ENCODE results near the gene EVA1B.
A peak's percentile ranks its signal among the peaks of the same experiment; 100 is the strongest.

The EVA1B gene

DNA sequence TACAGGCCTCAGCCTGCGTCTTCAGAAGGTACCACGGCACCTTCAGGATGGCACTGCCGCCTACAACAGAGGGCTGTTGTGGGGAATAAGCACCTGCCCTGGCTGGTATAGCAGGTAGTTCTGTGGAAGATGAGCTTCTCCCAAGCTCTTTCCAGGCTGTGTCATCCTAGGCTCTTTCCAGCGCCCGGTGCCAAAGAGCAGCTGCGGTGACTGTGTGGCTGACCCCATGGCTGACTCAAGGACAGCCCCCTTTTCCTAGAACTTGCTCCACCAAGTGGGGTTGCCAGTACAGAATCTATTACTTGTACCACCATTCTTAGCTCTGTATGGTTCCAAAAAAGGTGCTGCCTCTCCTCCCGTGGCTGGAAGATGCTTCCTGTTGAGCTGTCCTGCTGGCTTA is 21.9 kb upstream of the EVA1B start:
- DNase-seq, result no peak

DNA sequence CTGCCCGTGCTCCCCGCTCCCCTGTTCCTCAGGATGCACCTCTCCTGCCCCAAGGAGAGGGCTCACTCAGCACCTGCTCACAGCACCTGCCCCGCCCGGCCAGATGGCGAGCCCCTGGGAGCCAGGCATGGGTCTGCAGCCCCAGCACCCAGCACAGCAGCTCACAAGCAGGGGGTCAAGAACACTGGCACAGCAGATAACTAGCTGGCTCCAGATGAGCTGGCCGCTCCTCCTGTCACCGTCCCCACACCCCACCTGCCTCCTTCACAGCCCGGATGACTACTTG is 20.9 kb upstream of the EVA1B start:
- DNase-seq, result no peak

DNA sequence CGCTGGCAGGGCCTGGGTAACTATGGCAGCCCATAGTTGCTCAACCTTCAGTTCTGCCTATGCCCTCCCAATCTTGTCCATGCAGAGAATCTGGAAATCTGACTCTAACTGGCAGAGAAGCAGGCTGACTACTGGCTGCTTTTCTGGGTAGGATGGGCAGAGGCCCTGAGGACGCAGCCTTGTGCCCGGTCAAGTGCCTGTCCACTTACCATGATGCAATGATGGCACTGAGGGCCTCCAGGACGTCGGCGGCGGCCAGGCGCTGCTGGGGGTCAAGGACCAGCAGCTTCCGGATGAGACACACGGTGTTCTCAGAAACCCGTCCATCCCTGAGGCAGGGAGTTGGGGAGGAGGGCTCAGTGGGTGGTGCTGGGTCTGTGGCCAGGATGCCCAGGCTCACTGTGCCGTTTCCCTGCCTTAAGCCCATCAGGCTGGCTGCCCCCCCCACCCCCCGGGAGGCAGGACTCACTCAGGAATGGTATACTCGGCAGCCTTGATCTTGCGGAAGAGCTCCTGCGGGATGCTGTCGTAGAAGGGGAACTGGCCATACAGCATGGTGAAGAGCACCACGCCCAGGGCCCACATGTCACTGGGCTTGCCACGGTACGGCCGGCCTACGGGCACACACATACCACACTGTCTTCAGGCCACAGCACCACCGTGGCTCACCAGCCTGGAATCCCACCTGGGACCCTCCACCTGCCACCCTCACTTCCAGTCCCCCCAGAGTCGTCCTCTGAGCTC is 20.4 kb upstream of the EVA1B start:
- no peak for DNase-seq

DNA sequence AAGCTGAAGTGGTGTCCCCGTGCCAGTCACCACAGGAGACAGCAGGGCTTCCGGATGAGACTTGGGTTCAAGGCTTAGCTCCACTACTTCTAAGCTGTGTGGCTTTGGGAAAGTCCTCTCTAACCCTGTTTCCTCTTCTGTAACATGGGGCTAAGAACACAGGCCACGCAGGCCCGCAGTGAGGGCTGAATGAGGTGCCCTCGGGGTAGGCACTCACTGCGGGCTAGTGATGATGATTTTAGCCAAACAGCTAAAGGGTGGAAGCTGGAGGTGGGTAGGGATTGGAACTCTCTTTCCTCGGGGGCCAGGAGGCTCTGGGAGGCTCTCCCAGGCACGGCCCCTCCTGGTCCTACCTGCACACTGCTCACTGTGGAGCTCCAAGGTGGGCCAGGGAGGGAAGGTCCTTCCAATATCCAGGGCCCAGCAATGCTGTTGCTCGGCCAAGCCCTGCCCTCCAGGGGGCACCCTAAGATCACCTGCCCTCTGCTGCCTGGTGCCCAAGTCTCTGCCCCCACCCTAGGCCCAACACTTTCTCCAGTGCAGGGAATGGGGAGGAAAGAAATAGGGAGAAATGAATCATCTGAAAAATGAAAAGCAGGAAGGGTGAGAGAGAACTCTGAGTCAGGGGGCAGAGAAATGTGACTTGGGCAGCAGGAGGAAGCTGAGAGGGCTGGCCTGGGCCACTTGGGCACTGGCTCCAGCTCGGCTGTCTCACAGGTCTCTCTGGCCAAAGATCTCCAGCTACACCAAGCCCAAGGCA is 19.2 kb upstream of the EVA1B start:
- peak; percentile 74 for DNase-seq

DNA sequence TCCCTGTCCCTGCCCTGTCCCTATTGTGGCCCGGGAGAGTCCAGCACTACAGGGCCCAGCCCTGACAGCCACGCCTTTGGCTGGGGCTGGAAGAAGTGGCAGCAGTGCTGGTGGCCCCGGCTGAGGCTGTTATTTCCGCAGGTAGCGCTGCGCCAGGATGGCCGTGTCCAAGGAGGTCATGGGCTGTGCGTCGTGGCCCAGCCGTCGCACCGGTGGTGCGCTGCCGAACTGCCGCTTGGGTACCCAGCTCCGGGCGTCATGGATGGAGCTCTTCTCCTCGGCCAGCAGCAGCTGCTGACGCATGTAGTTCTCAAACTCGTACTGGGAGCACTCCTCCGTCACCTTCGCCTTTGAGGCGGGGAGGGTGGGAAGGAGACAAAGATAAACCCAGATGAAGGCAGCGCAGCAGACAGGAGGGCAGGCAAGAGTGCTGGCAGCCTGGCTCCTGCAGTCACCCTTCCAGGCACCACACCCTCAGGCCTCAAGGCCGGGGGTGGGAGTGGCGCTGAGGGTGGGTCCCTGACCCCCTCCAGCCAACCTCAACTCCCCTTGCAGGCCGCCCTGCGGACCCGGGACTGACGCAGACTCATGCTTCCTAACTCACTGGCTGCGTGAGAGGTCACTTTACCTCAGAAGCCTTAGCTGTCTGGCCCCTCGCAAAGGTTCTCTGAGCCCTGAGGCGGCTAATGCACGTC is 18.3 kb upstream of the EVA1B start:
- DNase-seq, result no peak

DNA sequence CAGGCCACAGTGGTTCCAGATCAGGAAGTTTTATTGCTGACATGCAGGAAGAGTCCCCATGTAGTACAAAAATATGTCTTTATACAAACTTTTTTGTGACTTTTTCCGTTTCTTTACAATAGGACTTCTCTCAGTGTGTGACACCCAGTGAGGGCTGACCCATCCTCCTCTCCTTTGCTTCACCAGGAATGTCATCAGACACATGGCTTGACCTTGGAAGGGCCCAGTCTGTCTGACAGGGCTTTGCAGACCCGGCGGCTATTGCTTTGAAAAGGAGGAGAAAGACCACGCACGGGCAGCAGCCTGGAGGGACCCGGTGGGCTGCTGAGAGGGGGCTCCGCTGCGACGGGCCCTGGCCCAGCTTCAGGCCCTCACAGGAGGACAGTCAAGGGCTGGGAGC is 16.2 kb upstream of the EVA1B start:
- no peak for DNase-seq

DNA sequence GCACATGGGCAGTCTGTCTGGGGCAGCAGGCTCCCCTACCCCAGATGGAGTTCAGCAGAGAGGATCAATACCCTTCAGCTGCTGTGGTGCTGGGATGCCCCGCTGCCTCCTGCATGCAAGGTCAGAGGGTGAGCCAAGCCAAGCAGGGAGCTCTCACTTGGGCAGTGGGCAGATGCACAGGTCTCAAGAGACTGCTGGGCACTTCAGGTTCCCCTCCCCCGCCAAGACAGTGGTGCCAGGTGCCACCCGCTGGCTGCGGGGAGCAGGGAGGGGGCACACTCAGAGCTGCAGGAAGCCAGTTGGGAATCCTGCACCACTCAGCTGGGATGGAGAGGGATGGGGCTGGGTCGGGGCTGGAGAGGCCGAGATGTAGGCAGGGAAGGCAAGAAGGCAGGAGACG is 15.8 kb upstream of the EVA1B start:
- no peak for DNase-seq

DNA sequence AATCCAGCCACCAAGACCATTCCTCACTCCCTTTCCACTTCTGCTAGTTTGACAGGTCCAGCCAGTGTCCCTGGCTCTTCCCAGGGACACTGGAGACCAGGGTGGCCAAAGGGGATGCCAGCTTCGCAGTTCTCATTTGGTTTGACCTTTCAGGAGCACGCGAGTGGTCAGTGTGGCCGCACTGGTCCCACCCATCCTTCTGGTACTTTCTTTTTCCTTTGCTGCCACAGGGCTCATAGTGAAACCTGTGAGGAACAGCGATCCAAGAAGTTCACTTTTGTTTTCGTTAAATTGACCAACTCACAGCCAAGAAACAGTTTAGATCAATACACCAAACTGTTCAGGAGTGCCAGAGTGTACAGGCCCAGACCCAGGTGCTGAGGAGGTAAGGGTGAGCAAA is 14.4 kb upstream of the EVA1B start:
- DNase-seq, result no peak

DNA sequence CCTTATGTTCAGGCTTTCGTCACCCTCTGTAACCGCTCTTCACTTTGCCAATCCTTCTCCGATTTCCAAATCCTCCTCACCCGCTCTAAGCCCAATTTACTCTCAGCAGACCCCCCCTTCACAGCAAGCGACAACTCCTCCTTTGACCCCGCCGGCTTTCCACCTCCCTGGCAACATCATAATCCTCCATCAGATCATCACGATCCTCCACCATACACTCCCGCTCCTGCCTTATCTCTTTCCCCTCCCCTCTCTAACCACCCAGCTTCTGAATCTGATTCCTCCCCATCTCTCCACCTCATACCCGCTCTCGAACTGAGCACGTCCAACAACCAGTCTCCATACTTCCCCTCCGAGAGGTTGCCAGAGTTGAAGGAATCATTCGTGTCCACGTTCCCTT is 7.5 kb upstream of the EVA1B start:
- no peak for DNase-seq

DNA sequence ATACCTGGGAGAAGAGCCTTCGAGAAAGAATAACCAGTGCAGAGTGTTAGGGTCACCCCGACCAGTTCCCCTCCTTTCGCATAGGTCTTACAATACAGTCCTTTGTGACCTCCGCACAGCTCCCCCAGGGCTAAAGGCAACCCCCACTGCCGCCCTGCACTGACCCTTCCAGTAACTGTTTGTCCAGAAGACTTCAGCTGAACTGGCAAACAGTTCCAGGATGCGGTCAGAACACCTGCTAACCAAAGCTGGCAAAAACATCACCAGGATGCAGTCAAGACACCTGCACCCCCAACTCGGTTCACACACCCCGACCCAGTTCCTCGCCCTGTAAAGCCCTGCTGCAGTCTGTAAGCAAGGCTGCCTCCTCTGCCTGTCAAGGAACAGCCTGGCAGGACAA is 6.4 kb upstream of the EVA1B start:
- DNase-seq, result no peak

DNA sequence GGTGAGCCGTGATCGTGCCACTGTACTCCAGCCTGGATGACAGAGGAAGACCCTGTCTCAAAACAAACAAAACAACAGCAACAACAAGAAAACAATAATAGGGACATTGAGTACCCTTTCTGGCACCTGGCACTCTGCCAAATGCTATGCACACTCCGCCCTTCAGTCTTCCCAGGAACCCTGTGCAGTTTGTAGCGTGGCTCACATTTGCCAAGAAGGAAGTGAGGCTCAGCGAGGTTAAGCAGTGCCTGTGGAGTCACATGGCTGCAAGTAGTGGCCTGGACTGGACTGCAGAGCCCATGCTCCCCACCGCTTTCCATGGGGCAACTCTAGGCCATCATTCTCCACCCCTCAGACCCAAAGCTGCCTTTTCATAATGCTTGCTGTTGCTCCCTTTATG is 5.3 kb upstream of the EVA1B start:
- no peak for DNase-seq

DNA sequence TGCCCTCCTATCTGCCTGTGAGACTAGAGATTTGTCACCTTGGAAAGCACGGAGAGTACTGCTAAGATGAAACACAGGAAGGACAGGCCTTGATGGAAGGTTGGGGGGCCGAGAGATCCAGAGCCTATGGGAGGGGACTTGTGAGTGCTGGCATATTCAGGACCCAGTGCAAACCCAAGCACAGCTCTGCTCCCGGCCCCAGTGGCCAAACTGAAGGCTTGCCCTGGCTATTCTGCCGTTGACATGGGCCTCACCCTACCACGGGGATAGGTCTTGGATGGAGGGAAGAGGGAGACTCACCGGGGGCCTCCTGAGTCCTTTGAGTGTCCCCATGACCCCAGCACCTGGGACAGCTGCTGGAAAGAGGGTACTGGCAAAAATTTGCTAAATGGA is 4.6 kb upstream of the EVA1B start:
- DNase-seq, result no peak

DNA sequence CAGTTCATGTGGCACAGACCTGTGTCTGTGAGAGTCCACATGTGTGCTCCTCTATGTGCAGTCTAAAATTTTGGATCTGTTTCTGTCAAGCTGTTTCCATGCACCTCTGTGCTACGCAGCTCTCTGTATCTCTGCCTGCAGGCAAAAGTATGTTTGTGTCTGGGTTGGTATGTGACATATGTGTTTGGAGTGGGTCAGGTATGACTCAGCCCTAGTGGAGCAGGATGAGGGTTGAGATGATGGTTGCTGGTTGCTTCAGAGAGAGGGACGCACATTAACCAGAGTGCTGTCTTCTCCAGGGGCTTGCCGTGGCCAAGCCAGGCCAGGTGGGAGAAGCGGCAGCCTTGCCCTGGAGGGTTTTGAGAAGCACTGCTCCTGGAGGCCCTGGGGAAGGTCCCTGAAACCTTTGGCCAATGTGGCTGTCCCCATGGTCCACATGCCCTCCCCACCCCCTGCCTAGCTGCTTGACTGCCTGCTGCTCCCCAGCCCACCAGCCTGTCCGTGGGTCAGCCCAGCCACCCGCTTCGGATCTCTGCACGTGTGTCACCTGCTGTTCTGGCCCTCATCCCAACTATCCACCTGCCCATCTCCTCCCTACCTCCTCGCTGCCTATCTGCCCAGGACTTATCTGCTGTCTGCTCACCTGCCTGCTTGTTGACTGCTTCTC is 4.1 kb upstream of the EVA1B start:
- DNase-seq, result no peak

DNA sequence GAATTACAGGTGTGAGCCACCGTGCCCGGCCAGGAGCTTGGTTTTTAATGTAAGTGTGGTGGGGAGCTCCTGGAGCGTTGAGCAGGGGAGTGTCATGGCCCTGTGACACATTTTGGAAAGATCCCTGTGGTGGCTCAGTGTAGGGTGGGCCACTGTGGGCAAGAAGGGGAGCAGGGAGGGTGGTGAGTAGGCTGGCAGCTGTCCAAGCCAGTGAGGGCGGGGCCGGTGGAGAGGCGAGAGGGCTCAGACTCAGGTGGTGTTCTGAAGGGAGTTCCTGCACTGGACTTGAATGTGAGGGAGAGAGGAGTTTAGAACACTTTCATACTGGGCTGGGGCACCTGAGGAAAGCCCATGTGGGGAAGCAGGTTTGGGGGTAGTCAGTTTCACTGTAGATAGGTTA is 3.1 kb upstream of the EVA1B start:
- no peak for DNase-seq

DNA sequence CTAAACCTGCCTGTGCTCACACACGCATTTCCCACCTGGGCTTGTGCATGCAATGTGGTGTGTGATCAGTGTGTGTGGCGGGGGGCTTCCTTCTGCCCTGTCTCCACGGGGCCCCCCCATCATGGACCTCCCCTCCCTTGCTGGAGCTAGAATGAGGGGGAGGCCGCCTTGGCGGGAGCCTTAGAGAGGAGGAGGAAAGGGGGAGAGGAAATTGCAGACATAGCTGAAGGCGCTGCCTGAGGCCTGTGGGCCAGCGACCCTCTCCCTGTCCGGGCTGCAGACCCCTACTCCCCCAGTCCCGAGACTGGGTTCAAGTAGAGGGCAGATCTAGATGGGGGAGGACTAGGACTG is 883 bp upstream of the EVA1B start:
- DNase-seq, result no peak

DNA sequence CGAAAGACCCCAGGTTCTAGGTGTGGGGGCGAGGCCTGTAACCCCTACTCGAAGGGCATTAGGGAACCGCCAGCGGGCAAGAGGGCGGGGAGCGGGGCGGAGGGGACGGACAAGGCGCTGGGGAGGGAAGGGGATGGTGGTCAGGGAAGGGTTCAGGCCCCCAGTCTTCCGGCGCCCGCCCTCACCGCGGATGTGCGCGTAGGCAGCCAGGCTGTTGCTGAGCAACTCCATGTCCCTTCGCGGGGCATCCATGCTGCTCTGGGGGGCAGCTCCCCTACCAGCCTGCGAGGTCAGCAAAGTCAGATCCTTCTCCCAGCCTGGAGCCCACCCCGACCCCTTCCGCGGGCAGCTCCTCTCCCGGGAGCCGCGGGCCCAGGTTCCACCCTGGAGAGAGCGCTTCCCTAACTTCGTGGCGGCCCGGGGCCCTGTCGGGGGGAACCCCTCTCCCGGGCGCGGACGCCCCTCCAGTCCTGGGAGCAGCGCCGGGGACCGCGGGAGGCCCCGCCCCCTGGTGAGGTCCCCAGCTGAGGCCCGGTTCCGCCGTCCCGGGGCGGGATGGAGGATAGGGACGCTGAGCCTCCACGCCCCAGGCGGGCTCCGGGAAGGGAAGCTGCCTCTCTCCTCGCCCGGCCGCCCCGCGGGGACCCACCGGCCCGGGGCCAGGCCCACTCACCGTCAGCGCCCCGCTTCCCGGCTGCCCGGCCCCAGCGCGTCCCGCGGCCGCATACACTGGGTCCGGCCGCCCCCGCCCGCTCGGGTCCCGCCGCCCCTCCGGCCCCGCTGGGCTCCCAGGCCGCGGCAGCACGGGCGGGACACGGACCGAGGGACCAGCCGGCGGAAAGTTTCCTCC is 434 bp downstream of the EVA1B start:
- peak; percentile 80 for DNase-seq

DNA sequence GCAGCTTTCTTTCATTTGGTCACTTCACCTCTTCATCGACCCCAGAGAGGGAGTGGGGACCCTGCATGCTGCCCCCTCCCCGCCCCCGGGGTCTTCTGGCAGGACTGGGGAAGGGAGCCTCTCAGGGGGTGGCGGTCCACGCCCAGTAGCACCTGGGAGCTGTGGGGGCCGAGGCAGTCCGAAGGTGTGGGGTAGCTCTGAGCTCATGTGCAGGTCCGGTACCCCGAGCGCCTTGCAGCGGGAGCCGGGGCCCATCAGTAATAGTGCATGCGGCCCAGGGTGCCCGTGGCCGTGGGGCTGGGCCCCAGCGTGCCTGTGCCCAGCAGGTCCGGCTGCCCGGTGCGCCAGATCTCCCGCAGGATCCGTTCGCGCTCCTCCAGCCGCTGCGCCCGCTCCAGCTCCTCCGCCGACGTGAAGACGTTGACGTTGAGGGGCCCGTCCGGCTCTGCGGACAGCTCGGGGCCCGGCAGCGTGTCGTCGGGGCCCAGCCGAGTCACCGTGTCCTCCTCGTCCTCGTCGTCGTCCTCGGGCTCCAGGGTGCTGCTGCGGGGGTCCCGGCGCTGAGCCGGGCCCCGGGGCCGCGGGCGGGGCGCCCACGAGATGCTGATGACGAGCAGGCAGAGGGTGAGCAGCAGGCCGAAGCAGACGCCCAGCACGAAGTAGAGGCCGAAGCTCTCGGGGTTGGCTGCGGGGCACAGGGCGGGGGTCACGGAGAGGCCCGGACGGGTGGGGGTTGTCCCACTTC is 1.2 kb downstream of the EVA1B start:
- DNase-seq, result no peak

DNA sequence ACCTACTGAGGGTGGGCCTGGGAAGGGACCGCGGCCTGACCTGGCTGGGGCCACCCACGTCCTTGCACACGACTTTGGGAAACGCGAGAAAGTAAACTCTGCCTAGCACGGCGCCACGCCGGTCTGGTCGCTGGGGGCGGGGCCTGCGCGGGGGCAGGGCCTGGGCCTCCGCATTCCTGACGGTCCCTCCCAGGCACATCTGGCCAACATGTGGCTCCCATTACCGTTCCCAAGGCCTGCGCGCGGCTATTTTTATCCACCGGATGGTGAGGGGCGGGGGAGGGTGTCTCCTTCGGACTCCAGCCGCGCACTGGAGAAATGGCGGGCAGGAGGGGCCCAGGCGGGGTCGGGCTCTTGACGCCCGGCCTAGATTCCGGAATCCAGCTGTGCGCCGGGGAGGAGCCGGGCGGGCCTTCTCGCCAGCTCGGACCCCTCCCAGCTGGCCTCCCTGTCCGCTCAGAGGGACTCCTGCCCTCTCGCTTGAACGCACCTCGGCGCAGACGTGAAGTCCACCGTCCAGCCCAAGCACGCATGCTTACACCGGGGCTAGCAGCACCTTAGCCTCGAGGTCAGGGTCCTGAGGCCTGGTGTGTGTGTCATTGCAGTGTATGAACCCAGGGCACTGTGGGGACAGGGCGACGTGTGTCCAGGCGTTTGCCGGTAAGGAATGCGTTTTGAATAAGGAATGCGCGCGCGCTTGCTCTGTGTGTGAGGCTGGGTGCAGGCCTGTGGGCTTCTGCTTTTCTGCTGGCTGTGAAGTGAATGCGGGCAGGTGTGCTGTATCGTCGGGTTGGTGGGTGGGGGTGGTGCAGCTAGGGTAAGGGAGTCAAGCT is 2.1 kb downstream of the EVA1B start:
- peak; percentile 74 for DNase-seq

DNA sequence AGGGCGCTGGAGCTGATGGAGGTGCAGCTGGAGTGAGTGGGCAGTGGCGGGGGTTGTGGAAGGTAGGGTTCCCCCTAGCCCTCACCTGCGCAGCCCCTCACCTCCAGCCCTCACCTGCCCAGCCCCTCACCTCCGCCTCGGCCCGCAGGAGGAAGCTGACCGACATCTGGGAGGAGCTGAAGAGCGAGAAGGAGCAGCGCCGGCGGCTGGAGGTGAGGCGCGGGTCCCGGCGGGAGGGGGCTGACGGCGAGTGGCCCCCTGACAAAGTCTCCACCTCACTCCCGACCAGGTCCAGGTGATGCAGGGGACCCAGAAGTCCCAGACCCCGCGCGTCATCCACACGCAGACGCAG is 2.7 kb downstream of the EVA1B start:
- no peak for DNase-seq

DNA sequence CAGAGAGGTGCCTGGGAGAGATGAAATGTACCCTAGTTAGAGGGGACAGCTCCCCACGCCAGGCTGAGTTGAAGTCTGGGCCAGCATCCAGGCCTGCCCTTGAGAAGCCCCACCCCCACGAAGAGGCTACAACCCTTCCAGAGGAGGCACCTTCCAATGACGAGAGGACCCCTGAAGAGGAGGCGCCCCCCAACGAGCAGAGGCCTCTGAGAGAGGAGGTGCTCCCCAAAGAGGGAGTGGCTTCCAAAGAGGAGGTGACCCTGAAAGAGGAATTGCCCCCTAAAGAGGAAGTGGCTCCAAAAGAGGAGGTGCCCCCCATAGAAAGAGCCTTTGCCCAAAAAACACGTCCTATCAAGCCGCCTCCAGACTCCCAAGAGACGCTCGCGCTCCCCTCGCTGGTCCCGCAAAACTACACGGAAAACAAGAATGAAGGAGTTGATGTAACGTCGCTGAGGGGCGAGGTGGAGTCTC is 3.1 kb downstream of the EVA1B start:
- DNase-seq, result no peak

DNA sequence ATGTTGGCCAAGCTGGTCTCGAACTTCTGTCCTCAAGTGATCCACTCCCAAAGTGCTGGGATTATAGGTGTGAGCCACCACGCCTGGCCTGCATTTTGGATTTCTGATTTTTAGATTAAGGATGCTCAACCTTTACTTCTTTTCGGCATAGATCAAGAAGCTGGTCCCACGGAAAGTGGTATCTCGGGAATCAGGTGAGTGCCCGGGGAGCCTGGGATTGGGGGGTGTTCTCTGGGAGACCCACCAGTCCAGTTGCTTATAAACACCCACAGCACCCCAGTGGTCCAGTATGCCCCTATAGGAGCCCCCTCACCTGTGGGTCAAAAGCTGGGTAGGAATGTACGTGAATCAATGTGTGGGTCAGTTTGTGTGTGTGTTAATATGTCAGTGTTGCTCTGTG is 14.0 kb downstream of the EVA1B start:
- DNase-seq, result no peak

Data from activated CD8-positive, alpha-beta memory T cell treated with anti-CD3 and anti-CD28 coated beads, Interleukin-2, amount 50 U/mL, for 48 hours (primary cell).